Measurements from ENCODE around the gene SLC7A6OS.

Gene SLC7A6OS

DNA sequence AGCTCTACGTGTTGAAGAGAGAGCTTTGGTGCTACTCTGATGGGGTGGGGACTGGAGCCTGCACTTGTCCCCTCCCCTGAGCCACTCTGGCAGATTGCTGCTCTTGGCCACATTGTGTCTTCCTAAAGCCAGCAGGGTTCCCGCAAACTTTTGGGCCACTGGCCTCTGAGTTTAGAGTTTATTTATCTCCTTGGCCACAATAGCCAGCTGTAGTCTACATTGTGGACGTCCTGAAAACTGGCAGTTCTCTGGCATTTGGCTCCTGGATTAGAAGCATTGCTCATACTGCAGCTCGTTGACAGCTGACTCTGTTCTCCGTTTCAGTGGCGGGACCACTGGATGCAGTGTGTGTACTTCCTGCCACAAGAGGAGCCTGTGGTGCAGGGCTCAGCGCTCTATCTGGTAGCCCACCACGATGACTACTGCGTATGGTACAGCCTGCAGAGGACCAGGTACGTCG, 34.6 kb upstream of the SLC7A6OS start:
- DNase-seq (ENCODE audit: low read depth) = no peak
- no peak overlapping the region for H3K4me3 ChIP-seq (ENCODE audit: low read length)
- TF ChIP-seq CTCF (conservative IDR thresholded peaks at IDR 0.05; ENCODE audit: low read depth, low read length) = no peak

DNA sequence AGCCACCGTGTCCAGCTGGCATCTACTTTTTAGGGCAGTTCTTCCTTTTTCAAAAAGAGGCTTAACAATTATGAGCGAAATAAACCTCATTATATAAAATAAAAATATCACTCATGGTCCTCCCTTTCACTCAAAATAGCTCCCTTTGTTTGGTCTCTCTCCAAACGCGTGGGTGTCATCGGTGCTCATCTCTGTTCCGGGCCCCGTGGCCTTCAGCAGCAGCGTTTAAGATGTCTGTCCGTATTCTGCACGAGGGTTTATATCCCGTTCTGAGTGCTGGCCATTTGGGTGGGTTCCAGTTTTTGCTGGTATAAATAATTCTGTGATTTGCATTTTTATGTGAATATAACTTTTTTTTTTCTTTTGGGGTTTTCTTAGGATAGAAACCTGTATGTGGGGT, 33.5 kb upstream of the SLC7A6OS start:
- no peak for TF ChIP-seq CTCF (conservative IDR thresholded peaks at IDR 0.05; ENCODE audit: low read depth, low read length)
- DNase-seq (ENCODE audit: low read depth) = no peak
- no peak overlapping the region for H3K4me3 ChIP-seq (ENCODE audit: low read length)

GRCh38 chr16:68343137-68343536, 32.4 kb upstream of the SLC7A6OS start:
- no peak for DNase-seq (ENCODE audit: low read depth)
- no peak overlapping the region for H3K4me3 ChIP-seq (ENCODE audit: low read length)
- TF ChIP-seq CTCF (conservative IDR thresholded peaks at IDR 0.05; ENCODE audit: low read depth, low read length) = no peak

DNA sequence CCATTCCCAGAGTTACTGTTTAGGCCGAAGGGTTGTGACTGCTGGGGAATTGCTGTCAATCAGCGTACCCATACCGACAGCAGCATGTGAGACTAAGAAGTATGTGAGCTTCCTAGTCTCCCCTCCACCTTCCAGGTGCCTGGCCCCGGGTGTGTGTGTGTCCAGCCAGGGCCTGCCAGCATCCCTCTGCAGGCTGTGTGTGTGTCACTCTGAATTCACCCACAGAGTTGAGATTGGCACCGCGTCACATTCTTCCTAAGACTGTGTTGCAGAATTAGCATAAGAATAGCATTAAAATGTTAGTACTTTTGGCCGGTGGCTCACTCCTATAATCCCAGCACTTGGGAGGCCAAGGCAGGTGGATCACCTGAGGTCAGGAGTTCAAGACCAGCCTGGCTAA, 31.9 kb upstream of the SLC7A6OS start:
- no peak for TF ChIP-seq CTCF (conservative IDR thresholded peaks at IDR 0.05; ENCODE audit: low read depth, low read length)
- no peak for DNase-seq (ENCODE audit: low read depth)
- H3K4me3 ChIP-seq (ENCODE audit: low read length) = no peak overlapping the region

DNA sequence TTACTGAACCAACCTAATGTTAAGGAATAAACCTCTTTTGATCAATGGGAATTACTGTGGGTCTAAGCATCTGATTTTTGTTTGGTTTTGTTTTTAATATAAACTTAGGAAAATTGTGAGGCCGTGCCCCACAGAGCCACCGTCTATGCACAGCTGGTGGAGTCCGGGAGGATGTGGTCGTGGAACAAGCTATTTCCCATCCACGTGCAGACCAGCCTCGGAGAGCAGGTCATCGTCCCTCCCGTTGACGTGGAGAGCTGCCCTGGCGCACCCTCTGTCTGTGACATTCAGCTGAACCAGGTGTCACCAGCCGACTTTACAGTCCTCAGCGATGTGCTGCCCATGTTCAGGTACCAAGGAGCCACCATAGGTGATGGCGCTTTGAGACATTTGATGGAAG, 28.5 kb upstream of the SLC7A6OS start:
- no peak for DNase-seq (ENCODE audit: low read depth)
- TF ChIP-seq CTCF (conservative IDR thresholded peaks at IDR 0.05; ENCODE audit: low read depth, low read length) = no peak

GRCh38 chr16:68338326-68339119, 27.8 kb upstream of the SLC7A6OS start:
- TF ChIP-seq CTCF (conservative IDR thresholded peaks at IDR 0.05; ENCODE audit: low read depth, low read length) = no peak
- H3K4me3 ChIP-seq (ENCODE audit: low read length) = no peak overlapping the region
- DNase-seq (ENCODE audit: low read depth) = no peak

More for the DNA sequence above, 28.5 kb upstream of the SLC7A6OS start:
- no peak overlapping the region for H3K4me3 ChIP-seq (ENCODE audit: low read length)

DNA sequence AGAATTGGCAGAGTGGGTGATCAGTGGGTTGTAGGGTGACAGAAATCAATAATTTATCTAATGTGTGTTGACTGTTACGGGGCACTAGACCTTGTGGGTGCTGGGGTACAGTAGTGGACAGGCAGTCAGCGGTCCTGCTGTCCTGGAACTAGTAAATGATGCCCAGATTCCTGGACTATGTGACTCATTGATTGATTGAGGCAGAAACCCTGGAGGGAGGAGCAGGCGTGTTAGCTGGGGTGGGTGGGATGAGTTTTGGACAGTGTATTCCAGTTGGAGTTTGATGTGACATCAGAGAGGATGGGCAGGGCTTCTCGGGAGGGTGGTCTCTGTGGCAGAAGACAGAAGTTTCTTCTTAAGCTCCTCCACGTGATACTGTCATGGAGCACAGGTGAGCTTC, 24.4 kb upstream of the SLC7A6OS start:
- no peak for DNase-seq (ENCODE audit: low read depth)
- no peak overlapping the region for H3K4me3 ChIP-seq (ENCODE audit: low read length)
- TF ChIP-seq CTCF (conservative IDR thresholded peaks at IDR 0.05; ENCODE audit: low read depth, low read length) = no peak

All from retinal pigment epithelial cell (primary cell).